ENCODE data around the gene SLCO3A1.

The SLCO3A1 gene

DNA sequence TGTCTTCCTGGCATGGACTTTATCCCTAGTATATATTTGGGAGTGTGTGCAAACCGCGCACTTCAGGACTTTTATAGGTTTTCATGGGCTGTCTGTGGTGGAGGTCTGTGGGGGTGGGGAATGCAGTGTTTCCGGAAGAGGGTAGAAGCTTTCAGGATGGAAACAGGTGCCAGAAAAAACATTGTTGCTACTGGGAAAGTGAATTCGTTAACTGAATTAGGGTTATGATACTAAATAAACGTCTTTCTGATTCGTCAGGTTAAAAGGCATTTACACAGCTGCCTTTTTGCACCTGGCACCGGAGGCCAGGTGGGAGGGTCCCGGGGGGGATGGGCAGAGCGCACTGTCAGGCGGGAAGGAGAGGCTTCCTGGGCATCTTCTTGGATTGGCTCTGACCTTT is 62.1 kb downstream of the SLCO3A1 start:
- DNase-seq, result no peak

DNA sequence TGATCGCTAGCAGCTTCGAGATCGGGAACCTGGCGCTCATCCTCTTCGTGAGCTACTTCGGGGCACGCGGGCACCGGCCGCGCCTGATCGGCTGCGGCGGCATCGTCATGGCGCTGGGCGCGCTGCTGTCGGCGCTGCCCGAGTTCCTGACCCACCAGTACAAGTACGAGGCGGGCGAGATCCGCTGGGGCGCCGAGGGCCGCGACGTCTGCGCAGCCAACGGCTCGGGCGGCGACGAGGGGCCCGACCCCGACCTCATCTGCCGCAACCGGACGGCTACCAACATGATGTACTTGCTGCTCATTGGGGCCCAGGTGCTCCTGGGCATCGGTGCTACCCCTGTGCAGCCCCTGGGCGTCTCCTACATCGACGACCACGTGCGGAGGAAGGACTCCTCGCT is 62.5 kb downstream of the SLCO3A1 start:
- no peak for DNase-seq

DNA sequence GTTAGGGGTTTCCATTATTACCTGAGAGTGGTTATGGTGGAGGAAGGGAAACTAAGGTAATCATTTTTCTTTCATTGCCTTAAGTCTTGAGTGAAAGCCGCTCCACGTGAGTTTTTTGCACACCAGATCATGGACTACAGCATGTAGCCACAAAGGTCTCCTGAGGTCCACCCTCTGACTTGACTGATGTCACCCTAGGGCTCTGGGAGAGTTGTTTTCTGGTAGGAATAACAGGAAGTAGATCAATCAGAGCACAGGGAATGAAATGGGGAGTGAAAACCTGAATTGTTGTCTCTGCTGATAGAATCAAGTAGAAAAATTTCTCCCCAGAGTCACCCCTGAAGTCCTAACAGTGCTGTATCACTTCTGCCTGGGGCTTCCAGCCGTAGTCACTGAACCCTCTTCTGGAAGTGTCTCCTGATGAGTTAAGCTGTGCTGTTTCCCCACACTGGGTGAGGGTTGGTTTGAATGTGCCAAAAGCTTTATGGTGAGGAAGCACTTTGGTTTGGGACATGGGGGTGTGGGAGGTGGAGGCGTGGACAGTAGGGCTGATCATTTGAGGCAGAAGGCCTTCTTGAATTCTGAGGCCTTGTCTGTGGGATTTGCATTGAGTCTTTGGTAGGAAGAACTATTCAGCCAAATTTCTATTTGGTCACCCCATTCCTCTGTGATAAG is 64.3 kb downstream of the SLCO3A1 start:
- DNase-seq, result no peak

DNA sequence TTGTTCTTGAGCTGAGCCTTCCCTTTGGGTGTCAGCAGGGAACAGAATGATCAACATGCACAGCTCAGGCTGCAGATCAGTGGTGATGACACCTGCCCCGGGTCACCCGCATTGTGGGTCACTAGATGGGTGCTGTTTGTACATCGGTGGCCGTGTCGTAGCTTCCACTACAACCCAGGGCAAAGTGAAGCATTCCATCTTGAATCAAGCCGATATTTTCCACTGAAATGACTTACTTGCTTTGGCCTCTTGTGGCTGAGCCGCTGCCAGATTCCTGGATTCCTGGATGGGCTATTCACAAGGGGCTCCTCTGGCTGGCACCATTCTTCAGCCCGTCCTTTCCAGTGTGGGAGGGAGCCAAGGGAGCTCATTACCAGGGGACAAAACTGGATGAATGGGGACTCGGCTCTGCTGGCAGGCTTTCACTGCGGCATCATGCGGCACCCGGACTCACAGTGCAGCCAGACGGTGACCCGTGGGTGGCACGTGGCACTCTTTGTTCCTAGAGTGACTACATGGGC is 65.6 kb downstream of the SLCO3A1 start:
- DNase-seq, result no peak

DNA sequence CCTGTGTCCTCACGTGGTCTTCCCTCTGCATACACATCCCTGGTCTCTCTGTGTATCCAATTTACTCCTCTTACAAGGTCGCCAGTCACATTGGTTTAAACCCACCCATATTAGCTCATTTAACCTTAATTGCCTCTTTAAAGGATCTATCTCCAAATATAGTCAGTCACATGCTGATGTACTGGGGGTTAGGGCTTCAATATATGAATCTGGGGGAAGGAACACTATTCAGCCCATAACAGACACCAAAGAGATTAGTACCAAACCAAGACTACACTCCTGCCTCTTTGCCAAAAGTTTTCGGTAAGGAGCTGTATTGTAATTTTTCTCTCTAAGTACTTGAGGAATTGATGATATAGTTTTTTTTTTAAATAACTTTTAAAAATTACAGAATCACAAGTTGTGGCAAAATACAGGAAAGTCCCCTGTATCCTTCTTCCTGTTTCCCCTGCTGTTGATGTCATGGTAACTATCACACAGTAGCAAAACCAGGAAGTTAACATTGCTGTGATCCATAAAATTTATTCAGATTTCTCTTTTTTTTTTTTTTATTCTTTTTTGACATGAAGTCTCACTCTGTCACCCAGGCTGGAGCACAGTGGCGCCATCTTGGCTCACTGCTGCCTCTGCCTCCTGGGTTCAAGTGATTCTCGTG is 67.8 kb downstream of the SLCO3A1 start:
- DNase-seq, result no peak

DNA sequence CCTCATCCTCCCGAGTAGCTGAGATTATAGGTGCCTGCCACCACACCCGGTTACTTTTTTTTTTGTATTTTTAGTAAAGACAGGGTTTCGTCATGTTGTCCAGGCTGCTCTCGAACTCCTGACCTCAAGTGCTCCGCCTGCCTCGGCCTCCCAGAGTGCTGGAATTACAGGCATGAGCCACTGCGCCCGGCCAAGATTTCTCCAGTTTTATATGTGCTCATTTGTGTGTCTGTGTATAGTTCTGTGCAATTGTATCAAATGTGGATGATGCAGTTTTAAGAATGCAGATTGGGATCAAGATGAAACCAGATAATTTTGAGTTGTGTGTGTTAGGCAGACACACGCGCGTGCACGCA is 68.3 kb downstream of the SLCO3A1 start:
- no peak for DNase-seq

DNA sequence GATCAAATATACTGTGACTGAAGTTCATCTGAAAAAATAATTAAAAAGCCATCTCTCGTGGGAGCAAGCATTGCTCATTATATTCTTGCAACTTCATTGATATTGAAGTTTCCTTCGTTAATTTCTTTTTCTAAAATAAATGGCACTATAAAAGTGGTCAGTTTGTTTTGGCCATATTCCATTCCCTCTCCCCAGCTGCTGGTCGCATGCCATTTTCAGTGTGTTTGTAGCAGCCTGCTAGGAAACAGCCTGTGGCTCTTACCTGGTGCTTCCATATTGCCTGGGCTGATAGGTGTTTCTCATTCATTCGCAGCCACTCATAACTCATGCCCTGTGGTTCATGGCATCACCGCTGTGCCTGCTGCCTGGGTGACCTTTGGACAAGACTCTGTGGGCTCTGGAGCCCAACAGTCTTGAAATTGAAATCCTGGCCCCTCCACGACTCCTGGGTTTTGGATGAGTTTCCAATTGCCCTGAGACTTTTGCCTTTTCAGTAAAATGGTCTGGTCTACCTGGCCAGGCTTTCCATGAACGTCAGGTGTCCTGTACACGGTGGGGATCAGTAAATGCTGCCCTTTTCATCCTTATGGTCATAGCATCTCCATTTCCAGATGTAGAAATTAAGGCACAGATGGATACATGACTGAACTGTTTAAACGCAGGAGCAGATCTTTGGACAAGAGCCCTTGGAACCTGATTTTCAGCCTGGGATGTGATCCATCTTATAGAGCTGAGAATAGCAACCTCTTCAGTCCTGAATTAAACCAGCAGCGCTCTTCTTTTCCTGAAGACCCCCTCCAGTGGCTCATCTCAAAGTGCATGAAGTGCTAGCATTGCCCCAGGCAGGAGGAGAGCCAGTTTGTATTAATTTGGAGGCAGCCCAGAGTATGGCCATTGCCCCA is 69.4 kb downstream of the SLCO3A1 start:
- no peak for DNase-seq

DNA sequence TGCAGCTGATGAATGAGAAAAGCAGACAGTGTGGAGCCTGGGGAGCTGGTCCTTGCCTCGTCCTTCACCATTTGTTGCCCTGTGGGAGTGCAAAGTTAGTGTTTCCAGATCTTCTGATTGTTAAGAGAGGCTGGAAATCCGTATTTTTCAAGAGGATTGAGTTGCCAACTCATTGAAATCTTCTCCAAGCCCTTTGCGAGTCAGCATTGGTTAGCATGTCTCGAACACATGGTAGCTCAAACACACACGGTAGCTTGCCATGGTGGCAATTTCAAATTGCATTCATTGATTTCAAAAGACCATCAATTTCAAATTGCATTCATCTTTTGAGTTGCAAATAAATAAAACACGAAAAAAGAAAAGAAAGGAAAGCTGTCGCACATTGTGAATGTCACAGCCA is 70.7 kb downstream of the SLCO3A1 start:
- DNase-seq, result no peak

DNA sequence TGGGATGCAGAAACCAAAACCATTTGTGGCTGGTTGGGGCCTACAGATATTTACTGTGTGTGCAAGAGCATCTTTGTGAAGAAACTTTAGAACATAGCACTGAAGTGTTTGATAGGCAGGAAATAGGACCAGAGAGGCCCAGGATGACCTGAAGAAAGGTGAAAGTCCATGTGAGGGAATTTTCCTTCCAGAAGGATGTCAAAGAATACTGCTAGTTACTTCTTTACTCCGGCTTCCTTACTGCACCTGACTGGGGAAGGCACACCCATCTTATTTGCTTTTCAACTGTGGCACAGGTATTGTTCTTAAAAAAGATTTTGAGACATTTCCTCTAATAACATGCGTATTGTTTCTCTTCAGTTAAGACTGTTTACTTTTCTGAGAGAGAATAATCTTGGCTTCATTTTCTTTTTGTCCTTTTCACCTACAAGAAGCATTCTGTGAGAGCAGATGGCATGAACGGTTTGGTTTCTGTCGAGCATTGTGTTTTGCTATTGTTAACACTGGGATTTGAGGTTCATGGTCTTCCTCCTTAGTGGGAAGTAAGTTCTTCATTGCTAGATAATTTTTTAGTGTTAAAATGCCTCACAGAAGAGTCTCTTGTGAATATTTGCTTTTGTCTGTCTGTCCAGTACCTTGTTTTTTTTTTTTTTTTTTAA is 71.5 kb downstream of the SLCO3A1 start:
- no peak for DNase-seq

DNA sequence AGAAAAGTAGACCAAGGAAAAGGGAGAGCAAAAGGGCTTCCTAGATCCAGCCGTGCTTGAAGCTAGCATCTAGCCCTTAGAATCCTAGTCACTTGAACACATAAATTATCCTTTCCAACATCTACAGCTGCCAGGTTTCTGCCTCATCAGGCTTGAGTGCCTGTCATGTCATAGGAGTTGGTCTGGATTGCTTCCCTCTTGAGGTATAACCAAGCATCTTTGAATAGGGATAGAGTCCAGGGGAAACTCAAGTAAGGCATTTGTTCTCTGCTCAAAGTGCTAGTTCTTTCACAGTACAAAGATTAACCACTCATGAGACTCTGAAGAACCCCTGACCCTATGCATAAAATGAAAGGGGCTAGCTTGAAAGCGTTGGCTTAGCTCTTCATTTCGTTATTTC is 72.3 kb downstream of the SLCO3A1 start:
- DNase-seq, result no peak

DNA sequence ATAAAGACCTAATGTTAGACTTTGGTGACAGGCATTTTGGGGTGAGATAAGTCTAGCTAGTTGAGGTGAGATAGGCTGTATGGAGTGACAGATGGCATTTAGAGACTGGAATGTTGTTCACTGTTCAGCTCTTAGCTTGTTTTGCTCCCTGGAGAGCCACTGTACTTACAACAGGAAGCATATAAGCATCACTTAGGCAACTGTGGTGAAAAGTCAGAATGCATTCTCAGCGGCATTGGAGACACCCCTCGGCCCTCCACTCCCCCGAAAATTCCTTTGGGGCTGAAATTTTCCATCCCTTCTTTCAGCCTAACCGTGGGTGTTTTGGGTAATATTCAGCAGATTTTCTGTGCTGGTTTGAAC is 73.4 kb downstream of the SLCO3A1 start:
- DNase-seq, result peak; percentile 13

DNA sequence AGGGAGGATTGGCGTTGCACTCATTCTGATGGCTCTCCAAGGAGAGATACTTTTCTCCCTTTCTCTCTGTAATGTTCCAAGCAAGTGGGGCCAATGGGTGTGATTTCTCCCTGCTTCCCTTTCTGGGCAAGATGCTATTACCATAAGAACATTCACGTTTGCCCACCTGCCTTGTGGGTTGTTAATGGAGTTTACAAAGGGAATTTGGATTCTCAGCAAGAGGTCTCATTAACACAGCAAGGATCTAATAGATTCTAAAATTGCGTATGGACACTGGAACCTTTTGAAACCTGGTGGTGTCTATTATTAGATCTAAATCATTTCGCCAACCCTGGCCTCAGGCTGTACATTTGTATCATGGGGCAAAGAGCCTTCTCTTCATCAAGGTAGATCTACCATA is 74.1 kb downstream of the SLCO3A1 start:
- DNase-seq, result no peak

DNA sequence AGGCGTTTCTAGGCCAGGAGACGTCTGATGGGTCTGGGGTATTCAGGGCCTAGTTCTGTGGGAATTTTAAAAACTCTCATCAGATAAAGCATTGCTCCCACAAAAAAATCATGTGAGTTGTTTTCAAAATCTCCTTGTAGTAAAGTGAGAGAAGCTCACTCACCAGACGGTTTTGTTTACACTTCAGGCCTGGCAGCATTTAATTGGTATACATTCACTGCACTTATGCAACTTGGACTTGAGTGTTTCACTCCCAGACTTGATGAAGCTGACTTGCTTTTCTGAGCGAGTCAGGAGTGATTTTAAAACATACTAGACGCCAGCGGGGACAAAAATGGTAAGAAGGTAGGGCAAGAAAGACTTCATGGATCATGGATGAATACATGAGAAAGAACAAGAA is 75.2 kb downstream of the SLCO3A1 start:
- no peak for DNase-seq

DNA sequence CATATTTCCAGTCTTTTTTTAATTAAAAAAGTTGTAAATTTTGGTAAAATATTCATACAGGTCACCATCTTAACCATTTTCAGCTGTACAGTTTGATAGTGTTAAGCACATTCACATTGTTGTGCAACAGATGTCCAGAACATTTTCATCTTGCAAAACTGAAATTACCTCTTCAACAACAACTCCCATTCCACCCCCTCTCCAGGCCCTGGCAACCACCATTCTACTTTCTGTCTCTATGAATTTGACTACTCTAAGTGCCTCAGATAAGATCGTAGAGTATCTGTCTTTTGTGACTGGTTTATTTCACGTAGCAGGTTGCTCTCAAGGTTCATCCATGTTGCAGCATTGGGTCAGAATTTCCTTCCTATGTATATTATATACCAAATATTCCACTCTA is 76.0 kb downstream of the SLCO3A1 start:
- no peak for DNase-seq

DNA sequence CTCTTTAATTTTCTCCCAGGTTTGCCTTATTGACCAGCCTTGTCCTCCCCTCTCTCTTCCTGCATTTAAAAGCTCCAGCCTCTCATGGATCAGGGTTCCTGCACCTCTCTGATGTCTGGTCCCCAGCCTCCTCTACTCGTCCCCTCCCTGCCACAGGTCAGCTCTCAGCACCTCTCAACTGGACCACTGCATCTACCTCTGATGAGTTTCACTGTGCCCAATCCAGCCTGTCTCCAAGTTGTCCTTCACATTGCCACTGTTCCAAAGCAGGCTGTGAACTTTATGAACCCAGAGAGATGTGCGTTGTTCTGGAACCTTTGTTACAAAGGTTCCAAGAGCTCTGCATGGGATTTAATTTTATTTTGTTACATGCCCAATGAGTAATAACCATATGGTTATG is 76.6 kb downstream of the SLCO3A1 start:
- no peak for DNase-seq

DNA sequence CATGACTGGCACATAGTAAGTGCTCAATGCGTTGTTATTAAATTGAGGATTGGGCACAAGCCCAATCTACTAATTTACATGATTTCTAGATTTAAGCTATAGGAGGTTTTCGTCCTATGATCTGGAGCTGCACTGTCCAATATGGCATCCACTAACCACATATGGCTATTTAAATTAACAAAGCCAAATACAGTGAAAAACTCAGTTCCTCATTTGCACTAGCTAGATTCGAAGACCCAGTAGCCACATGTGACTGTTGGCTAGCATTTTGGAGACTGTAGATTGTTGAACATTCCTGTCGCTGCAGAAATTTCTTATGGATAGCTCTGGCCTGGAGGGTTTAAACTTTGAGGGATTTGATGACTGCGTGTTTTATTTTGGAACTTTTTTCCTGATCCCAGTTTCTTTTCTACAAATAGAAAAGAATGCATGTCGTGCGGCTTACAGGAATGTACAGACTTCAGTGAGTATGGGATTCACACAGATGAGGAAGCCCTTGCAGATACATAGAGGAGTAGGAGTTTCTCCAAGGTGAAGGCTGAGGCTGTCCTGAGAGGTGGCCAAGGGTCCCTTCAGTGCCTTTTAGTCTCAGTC is 82.8 kb downstream of the SLCO3A1 start:
- peak; percentile 8 for DNase-seq

DNA sequence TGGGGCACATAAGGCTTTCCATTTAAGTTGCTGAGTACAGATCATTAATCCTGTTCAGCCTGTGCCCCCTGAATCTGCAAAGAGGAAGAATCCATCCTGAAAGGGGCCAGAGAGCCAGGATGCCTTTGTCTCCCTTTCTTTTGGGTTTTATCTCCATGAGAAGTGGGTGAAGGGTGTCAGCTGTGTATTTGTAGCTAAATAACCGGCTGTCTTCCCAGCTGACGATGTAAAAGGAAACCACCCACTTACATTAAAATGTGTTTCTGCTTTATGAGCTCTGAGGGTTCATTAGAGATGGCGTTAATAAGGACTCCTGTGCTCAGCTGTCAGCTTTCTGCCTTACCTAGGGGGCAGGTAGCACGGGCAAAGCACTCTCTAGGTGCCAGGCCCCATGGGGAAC is 83.4 kb downstream of the SLCO3A1 start:
- no peak for DNase-seq

DNA sequence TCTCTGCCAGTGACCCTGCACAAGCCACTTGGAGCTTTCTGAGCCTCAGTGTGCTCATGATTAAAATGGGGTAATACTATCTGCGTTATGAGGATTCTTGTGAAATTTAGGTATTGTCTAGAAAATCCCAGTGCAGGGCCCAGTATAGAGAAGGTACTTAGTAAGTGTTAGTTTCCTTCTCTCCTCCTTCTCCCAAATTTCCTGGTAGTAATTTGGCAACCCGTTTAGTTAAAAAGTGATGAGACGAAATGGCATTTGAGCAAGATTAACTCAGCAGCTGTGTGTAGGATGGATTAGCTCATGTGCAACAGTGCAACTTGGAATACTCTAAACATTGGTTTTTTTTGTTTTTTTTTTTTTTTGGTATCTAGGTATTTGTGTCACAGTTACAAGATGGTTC is 84.6 kb downstream of the SLCO3A1 start:
- DNase-seq, result no peak

DNA sequence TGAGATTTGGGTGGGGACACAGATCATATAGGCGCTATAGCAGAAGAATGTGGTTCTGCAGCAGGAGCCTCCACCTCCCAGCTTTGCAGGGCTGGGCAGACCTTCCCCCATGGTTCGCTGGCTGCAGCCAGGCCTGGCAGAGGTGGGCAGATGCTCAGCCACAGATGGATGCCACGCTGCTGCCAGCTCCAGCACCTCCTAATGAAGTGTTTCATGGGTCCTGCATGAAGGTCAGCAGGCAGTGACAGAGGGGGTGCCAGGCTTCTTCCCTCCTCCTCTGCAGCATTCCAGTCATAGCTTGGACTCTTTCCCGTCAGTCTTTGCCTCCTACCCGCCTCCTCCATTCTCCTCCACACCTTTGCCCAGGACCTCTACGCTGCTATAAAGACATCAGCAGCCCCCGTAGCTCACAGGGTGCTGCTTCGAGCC is 85.9 kb downstream of the SLCO3A1 start:
- DNase-seq, result no peak

DNA sequence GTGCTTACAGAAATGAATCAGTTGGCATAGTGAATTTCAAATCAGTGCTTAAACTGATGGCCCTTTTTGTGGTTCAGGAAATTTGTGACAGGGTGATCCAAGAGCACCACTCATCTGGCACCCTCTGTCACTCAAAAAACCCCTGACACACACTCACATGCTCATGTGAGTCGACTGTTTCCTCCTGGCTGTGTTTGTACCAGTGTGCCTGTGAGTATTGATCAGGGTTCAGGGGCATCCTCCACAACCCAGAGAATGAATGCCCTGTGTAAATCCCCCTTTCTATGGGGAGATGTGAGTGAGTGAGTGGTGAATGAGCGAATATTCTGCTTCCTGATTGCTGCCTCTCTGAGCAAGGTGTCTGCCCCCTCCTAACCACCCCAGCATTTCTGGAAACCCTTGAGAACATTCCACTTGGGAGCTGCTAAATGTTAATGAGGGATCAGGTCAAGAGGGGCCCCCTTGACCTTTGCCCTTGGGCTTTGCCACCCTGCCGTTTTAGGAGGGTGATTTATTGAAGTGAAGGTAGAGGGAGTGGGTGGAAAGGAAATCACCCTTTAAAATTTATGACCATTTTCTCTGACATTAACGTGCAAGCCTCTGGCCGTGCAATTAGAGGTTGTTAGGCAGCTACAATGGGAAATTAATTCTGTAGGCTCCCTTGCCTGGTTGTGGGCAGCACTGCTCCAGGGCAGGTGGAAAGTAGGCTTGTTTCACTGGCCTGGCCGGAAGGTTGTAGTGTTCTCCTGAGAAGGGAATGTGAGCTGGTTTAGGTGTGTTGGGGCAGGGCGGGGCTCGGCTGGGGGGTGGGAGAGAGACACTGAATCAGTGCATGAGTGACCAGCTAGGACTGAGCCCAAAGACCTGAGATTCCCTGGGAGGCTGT is 87.2 kb downstream of the SLCO3A1 start:
- DNase-seq, result no peak

DNA sequence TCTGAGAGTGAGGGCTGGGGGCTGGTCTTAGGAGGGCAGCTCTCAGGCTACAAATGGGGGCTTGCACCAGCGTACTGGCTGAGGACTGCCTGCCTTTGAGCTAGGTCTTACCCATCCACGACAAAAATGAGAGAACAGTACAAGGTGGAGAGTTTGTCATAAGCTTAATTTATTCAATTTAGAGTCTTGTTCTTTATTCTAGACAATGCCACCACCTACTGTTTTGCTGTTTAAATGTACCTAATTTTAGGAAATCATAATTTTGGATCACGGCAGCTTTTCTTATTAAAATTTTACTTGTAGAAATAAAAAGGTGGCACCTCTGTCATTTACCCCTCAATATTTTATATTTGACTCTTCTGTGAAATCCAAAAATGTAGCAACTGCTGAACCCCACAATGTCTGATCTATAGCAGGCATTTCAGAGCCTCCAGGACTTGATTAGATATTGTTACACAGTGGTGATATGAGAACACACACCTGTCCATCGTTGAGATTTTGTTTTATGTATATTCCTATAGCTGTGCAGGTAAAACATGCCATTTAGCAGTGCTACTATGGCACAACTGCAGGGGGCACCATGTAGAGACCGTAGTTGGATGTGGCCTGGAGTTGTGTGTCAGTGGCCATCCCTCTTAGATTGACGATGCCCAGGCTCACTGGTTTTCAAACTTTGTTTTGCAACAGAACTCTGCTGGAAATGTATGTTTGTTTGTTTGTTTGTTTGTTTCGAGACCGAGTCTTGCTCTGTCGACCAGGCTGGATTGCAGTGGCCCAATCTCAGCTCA is 88.6 kb downstream of the SLCO3A1 start:
- no peak for DNase-seq

Data from fibroblast of skin of abdomen (primary cell).